Upper lobe of left lung (tissue), 6 donors: ENCODE measurements around the gene GK. TPM values are rescaled to one million over a fixed set of nuclear protein-coding genes. Genes with fewer than 3 reads are reported as not detected.
A peak's percentile ranks its signal among the peaks of the same experiment; 100 is the strongest.

Experiments
- ATAC-seq, 2 donors: fragments of 200-7000 bp; cut with Tn5 transposase; one replicate each; pipeline ENCODE4 v1.9.1; 2022; ENCODE audit warnings: mild to moderate bottlenecking in 2 of 2, moderate library complexity in 2 of 2; ENCODE audit not compliant: low FRiP score in 2 of 2
- DNase-seq, 2 donors: peaks; one replicate each; pipeline ENCODE4 v3.0.0-alpha.2; 2019 to 2020
- H3K27ac ChIP-seq, 4 donors: fragments of 200-600 bp; sonication (generic); one replicate each; pipeline ENCODE4 v1.5.1; 2016 to 2019
- H3K27me3 ChIP-seq, 4 donors: fragments of 200-600 bp; sonication (generic); one replicate each; pipeline ENCODE4 v1.5.1; 2017 to 2019
- H3K36me3 ChIP-seq, 4 donors: fragments of 200-600 bp; sonication (generic); one replicate each; pipeline ENCODE4 v1.5.1; 2016 to 2019
- H3K4me1 ChIP-seq, 4 donors: fragments of 200-600 bp; sonication (generic); one replicate each; pipeline ENCODE4 v1.5.1; 2018 to 2019
- H3K4me3 ChIP-seq, 4 donors: fragments of 200-600 bp; sonication (generic); one replicate each; pipeline ENCODE4 v1.5.1; 2017 to 2019; ENCODE audit warnings: mild to moderate bottlenecking in 2 of 4, moderate library complexity in 1 of 4
- H3K9me3 ChIP-seq, 4 donors: fragments of 200-600 bp; sonication (generic); one replicate each; pipeline ENCODE4 v1.5.1; 2018 to 2019
- CTCF ChIP-seq, 6 experiments: fragments of 450-650 bp in 4 of 6; fragments of 200-600 bp in 2 of 6; sonication (generic) in 2 of 6; IDR thresholded peaks; one replicate each; pipeline ENCODE4 v1.5.1; 2016 to 2019; ENCODE audit warnings: antibody characterized with exemption in 6 of 6
- EP300 ChIP-seq, 4 donors: sonication (generic); formaldehyde crosslinking; IDR thresholded peaks; one replicate each; pipeline ENCODE4 v1.5.1; 2017; ENCODE audit warnings: antibody characterized with exemption in 4 of 4, control low read depth in 2 of 4
- POLR2A ChIP-seq, 4 donors: fragments of 450-650 bp; IDR thresholded peaks; one replicate each; pipeline ENCODE4 v1.5.1; 2016 to 2017; ENCODE audit warnings: antibody characterized with exemption in 4 of 4, mild to moderate bottlenecking in 2 of 4
- POLR2AphosphoS5 ChIP-seq, 2 donors: sonication (generic); formaldehyde crosslinking; IDR thresholded peaks; one replicate each; pipeline ENCODE4 v1.5.1; 2017; ENCODE audit warnings: antibody characterized with exemption in 2 of 2
- WGBS, 2 donors: methylation state at CpG; one replicate each; pipeline ENCODE4 v1.1.5; 2017 to 2018; 5-methylcytosine and 5-hydroxymethylcytosine counted together
- total RNA-seq, 6 donors: library from RNA; depleted of rRNA in 4 of 6; stranded (reverse); fragments of >200 nt in 4 of 6; gene quantifications; one replicate each; pipeline versions ENCODE4 v1.1.0 to v1.2.1, GENCODE V29; 2016 to 2021
- donor health status: DM: no; HTN: no; CAD: no; lungs with moderate emphysema.
- donor health status: DM: no; HTN: yes; CAD: no; lungs with severe emphysema.

GK gene
- total RNA-seq, 6 donors from 2014 or later, result 19.6 to 63.9 (median 32.2) TPM

GRCh38 chrX:30615229-30615628 lies 38.0 kb upstream of the GK start:
- H3K9me3 ChIP-seq, result no peaks in the 10 kb centered on the region
- no peak overlapping the region for H3K27ac ChIP-seq
- H3K4me3 ChIP-seq, result no peak overlapping the region
- 55 to 58% methylated on average over 4 of the region's 4 CpGs for WGBS, 2 donors
- ATAC-seq, result no peak
- H3K27me3 ChIP-seq, result no peaks in the 10 kb centered on the region
- DNase-seq, result no peak
- no peak for TF ChIP-seq EP300 (IDR thresholded peaks at IDR 0.05)
- no peak for TF ChIP-seq POLR2A (IDR thresholded peaks at IDR 0.05)
- no peak for TF ChIP-seq POLR2AphosphoS5 (IDR thresholded peaks at IDR 0.05)
- TF ChIP-seq CTCF (IDR thresholded peaks at IDR 0.05), result no peak
- no peaks in the 10 kb centered on the region for H3K36me3 ChIP-seq
- H3K4me1 ChIP-seq, result no peaks in the 10 kb centered on the region

GRCh38 chrX:30618160-30618765 lies 35.0 kb upstream of the GK start:
- Histone ChIP-seq H3K4me1 (no peaks in the 10 kb centered on the region), H3K9me3 (peaks cover 0 to 8% (median 0%) of the 10 kb centered on the region in 4 donors), H3K27me3 (no peaks in the 10 kb centered on the region), H3K36me3 (no peaks in the 10 kb centered on the region), H3K27ac (no peak overlapping the region), H3K4me3 (no peak overlapping the region)
- WGBS, 2 donors, result 63 to 69% methylated on average over 5 to 7 of the region's 7 CpGs
- no peak for DNase-seq
- ATAC-seq, result no peak
- no peak for TF ChIP-seq POLR2AphosphoS5 (IDR thresholded peaks at IDR 0.05)
- TF ChIP-seq CTCF (IDR thresholded peaks at IDR 0.05), result peak in 1 of 6 experiments; percentile 16
- no peak for TF ChIP-seq POLR2A (IDR thresholded peaks at IDR 0.05)
- TF ChIP-seq EP300 (IDR thresholded peaks at IDR 0.05), result no peak

GRCh38 chrX:30620125-30620524 lies 33.1 kb upstream of the GK start:
- Histone ChIP-seq H3K36me3 (no peaks in the 10 kb centered on the region), H3K9me3 (peaks cover 0 to 8% (median 0%) of the 10 kb centered on the region in 4 donors), H3K27me3 (no peaks in the 10 kb centered on the region), H3K4me1 (no peaks in the 10 kb centered on the region), H3K4me3 (no peak overlapping the region), H3K27ac (no peak overlapping the region)
- ATAC-seq (peak in 1 of 2 donors; percentile 69), DNase-seq (no peak)
- TF ChIP-seq EP300 (IDR thresholded peaks at IDR 0.05) (no peak), CTCF (IDR thresholded peaks at IDR 0.05) (no peak), POLR2A (IDR thresholded peaks at IDR 0.05) (no peak), POLR2AphosphoS5 (IDR thresholded peaks at IDR 0.05) (no peak)
- 88 to 100% methylated on average over 3 of the region's 3 CpGs for WGBS, 2 donors

GRCh38 chrX:30620980-30621618 lies 32.1 kb upstream of the GK start:
- no peaks in the 10 kb centered on the region for H3K4me1 ChIP-seq
- no peak overlapping the region for H3K4me3 ChIP-seq
- H3K36me3 ChIP-seq, result no peaks in the 10 kb centered on the region
- peak in 1 of 2 donors; percentile 94 for ATAC-seq
- DNase-seq, result no peak
- H3K9me3 ChIP-seq, result peaks cover 0 to 8% (median 0%) of the 10 kb centered on the region in 4 donors
- no peaks in the 10 kb centered on the region for H3K27me3 ChIP-seq
- TF ChIP-seq POLR2AphosphoS5 (IDR thresholded peaks at IDR 0.05) (peak; percentile 17 to 19), EP300 (IDR thresholded peaks at IDR 0.05) (no peak)
- H3K27ac ChIP-seq, result no peak overlapping the region
- WGBS, 2 donors, result 23 to 47% methylated on average over 2 of the region's 2 CpGs

GRCh38 chrX:30622361-30622760 lies 30.9 kb upstream of the GK start:
- no peaks in the 10 kb centered on the region for H3K4me1 ChIP-seq
- TF ChIP-seq POLR2A (IDR thresholded peaks at IDR 0.05) (no peak), EP300 (IDR thresholded peaks at IDR 0.05) (no peak), POLR2AphosphoS5 (IDR thresholded peaks at IDR 0.05) (no peak), CTCF (IDR thresholded peaks at IDR 0.05) (no peak)
- DNase-seq, result no peak
- no peaks in the 10 kb centered on the region for H3K27me3 ChIP-seq
- H3K4me3 ChIP-seq, result no peak overlapping the region
- no peak overlapping the region for H3K27ac ChIP-seq
- H3K36me3 ChIP-seq, result no peaks in the 10 kb centered on the region
- peaks cover 0 to 8% (median 0%) of the 10 kb centered on the region in 4 donors for H3K9me3 ChIP-seq
- no peak for ATAC-seq
- 85 to 88% methylated on average over 2 of the region's 2 CpGs for WGBS, 2 donors
